Natural killer cell (primary cell): ENCODE measurements around the gene FTO. TPM values are rescaled to one million over a fixed set of nuclear protein-coding genes. Genes with fewer than 3 reads are reported as not detected.

Experiments used
- ATAC-seq, 3 donors: fragments of 150-1000 bp in 2 of 3; fragments of 200-7000 bp in 1 of 3; cut with Tn5 transposase; 1 replicate in 1 of 3; 2 replicates in 2 of 3; pipeline ENCODE4 v1.10.0; 2021; ENCODE audit warnings: mild to moderate bottlenecking in 2 of 3, moderate library complexity in 2 of 3
- DNase-seq, 2 donors: peaks; one replicate each; pipeline versions ENCODE4 v3.0.0 to v3.0.0-alpha.2; 2013 to 2021; ENCODE audit warnings: mixed read lengths in 1 of 2
- H3K27ac ChIP-seq: one replicate; pipeline ENCODE4 v1.5.1; 2013; ENCODE audit warnings: mild to moderate bottlenecking, low read length
- H3K27me3 ChIP-seq: one replicate; pipeline ENCODE4 v1.6.1; 2013; ENCODE audit warnings: low read length; ENCODE audit not compliant: control insufficient read depth, insufficient read depth
- H3K36me3 ChIP-seq: one replicate; pipeline ENCODE4 v1.6.1; 2013; ENCODE audit warnings: low read length; ENCODE audit not compliant: control insufficient read depth, insufficient read depth
- H3K4me1 ChIP-seq: one replicate; pipeline ENCODE4 v1.6.1; 2013; ENCODE audit warnings: low read length; ENCODE audit not compliant: control insufficient read depth, insufficient read depth
- H3K4me3 ChIP-seq: one replicate; pipeline ENCODE4 v1.5.1; 2013; ENCODE audit warnings: low read length
- H3K9me3 ChIP-seq: one replicate; pipeline ENCODE4 v1.6.1; 2013; ENCODE audit warnings: low read length; ENCODE audit not compliant: control insufficient read depth, insufficient read depth
- H3K27ac Mint-ChIP-seq, 2 donors: one replicate each; pipeline ENCODE4 v1.8.0; 2022; ENCODE audit warnings: mild to moderate bottlenecking in 2 of 2, mixed read lengths in 2 of 2, moderate library complexity in 1 of 2
- H3K27me3 Mint-ChIP-seq, 2 donors: one replicate each; pipeline ENCODE4 v1.8.0; 2022; ENCODE audit warnings: low read depth in 2 of 2, mixed read lengths in 2 of 2
- H3K36me3 Mint-ChIP-seq: one replicate; pipeline ENCODE4 v1.8.0; 2022; ENCODE audit warnings: mixed read lengths
- H3K4me1 Mint-ChIP-seq, 2 donors: one replicate each; pipeline ENCODE4 v1.8.0; 2022; ENCODE audit warnings: mixed read lengths in 2 of 2
- H3K4me3 Mint-ChIP-seq: one replicate; pipeline ENCODE4 v1.8.0; 2022; ENCODE audit warnings: mild to moderate bottlenecking, moderate library complexity, mixed read lengths
- H3K9me3 Mint-ChIP-seq, 2 donors: one replicate each; pipeline ENCODE4 v1.8.0; 2022; ENCODE audit warnings: mixed read lengths in 2 of 2
- WGBS: methylation state at CpG from one replicate; pipeline ENCODE4 v1.1.7; 2013; ENCODE audit warnings: missing lambda C conversion rate; ENCODE audit not compliant: insufficient coverage; 5-methylcytosine and 5-hydroxymethylcytosine counted together
- intact Hi-C: fragments of 100-400 bp; cut with micrococcal nuclease; formaldehyde crosslinking; loops from one replicate; pipeline ENCODE4 v1.14.2; 2022
- total RNA-seq, 4 donors: library from RNA; stranded (reverse); fragments of 120-200 nt in 1 of 4; gene quantifications; one replicate each; pipeline versions ENCODE4 v1.2.3 to v1.2.4, GENCODE V29; 2013 to 2022
- TF ChIP-seq, protein P1 (sequence below): fragments of 200-600 bp; IDR thresholded peaks from one replicate; pipeline ENCODE4 v1.8.0; 2022; ENCODE audit warnings: antibody characterized with exemption

The FTO gene
- total RNA-seq, 3 donors from 2014 or later (not counting 1 experiment from before 2014, with no cell fraction given) = 55.4 to 70.5 (median 55.4) TPM

DNA sequence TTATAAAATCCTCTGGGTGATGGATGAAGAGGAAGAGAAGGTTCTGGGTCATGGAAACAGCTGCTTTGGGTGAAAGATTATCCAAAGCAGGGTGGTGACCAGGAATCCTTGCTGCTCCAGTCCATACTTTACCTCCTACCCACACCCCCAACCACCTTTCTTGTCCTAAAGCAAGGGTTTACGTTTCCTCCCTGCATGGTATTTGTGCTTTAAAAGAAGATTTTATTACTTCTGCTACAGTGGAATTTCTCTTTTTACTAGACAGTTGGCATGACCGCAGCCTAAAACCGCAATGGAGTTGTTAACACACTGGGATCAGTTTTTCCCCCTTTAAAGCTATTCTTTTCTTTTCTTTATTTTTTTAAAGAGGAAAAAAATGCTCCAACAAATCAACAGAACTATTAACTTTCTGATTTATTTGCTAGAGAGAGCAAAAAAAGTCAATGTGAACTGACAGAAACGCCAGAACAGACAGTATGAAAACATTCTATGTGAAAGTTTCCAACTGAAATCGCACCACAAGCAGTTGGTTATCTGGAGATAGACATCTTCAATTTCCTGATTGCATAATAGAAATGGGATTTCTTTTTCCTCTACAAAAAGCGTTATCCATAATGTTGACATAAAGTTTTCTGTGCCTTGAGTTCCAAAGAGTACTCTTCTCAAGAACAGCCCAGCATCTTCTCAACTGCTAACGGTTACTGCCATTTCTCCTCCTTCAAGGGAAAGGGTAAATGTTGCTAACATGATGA is 346.7 kb downstream of the FTO start:
- H3K27me3 Mint-ChIP-seq = no peaks in the 10 kb centered on the region
- no peaks in the 10 kb centered on the region for H3K36me3 Mint-ChIP-seq
- no peak overlapping the region for H3K4me3 Mint-ChIP-seq
- ATAC-seq (no peak), DNase-seq (no peak)
- H3K27ac Mint-ChIP-seq = no peak overlapping the region
- Histone ChIP-seq H3K4me3 (no peak overlapping the region), H3K9me3 (no peaks in the 10 kb centered on the region), H3K36me3 (no peaks in the 10 kb centered on the region), H3K27me3 (no peaks in the 10 kb centered on the region), H3K27ac (no peak overlapping the region), H3K4me1 (no peaks in the 10 kb centered on the region)
- 24% methylated on average over 4 of the region's 7 CpGs for WGBS
- peaks cover 0 to 7% of the 10 kb centered on the region in 2 donors for H3K4me1 Mint-ChIP-seq
- intact Hi-C loops = no loop called here
- no peaks in the 10 kb centered on the region for H3K9me3 Mint-ChIP-seq
- TF ChIP-seq, protein P1, sequence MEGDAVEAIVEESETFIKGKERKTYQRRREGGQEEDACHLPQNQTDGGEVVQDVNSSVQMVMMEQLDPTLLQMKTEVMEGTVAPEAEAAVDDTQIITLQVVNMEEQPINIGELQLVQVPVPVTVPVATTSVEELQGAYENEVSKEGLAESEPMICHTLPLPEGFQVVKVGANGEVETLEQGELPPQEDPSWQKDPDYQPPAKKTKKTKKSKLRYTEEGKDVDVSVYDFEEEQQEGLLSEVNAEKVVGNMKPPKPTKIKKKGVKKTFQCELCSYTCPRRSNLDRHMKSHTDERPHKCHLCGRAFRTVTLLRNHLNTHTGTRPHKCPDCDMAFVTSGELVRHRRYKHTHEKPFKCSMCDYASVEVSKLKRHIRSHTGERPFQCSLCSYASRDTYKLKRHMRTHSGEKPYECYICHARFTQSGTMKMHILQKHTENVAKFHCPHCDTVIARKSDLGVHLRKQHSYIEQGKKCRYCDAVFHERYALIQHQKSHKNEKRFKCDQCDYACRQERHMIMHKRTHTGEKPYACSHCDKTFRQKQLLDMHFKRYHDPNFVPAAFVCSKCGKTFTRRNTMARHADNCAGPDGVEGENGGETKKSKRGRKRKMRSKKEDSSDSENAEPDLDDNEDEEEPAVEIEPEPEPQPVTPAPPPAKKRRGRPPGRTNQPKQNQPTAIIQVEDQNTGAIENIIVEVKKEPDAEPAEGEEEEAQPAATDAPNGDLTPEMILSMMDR = no peak

DNA sequence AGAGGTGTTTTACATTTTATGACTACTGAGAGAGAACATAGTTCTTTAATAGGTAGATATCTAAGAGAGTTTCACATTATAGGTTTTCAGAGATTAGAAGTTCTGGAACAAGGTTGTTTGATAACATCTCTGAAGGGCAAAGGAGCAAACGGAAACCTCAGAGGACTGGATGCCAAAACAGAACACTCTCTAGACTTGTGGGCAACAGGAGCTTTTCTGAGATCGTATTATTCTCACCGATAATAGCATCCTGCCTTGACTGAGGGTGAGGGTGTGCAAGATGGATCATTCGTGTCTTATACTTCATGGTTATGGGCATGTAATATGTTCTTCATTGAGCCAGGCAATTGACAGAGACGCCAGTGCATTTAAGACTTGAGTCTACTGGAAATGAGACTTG is 347.9 kb downstream of the FTO start:
- Histone ChIP-seq H3K27ac (no peak overlapping the region), H3K36me3 (no peaks in the 10 kb centered on the region), H3K9me3 (no peaks in the 10 kb centered on the region), H3K4me1 (no peaks in the 10 kb centered on the region), H3K27me3 (no peaks in the 10 kb centered on the region), H3K4me3 (no peak overlapping the region)
- intact Hi-C loops = no loop called here
- Mint-ChIP-seq H3K36me3 (no peaks in the 10 kb centered on the region), H3K4me1 (peaks cover 0 to 7% of the 10 kb centered on the region in 2 donors), H3K27ac (no peak overlapping the region), H3K4me3 (no peak overlapping the region), H3K9me3 (no peaks in the 10 kb centered on the region), H3K27me3 (no peaks in the 10 kb centered on the region)
- TF ChIP-seq, protein P1 = no peak
- 41% methylated on average over 5 of the region's 5 CpGs for WGBS
- ATAC-seq = no peak
- DNase-seq = no peak

DNA sequence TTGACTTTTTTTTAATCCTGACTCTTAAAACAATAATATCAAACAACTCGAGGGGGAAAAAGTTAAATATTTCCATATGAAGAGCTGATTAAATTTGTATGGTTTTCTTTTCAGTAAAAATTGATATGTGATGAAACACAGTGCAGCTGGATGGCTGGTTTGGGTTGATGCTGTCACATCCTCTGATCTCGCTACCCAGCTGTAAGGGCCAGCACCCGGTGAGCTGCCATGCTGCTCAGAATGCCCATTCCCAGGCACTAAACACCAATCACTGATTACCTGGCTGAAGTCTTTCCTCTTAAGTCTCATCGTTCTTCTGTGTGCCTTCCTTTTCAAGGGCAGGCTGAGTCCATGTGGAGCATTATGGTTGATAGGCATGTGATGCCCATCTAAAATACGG is 348.3 kb downstream of the FTO start:
- H3K9me3 Mint-ChIP-seq = no peaks in the 10 kb centered on the region
- H3K4me3 ChIP-seq = no peak overlapping the region
- H3K27ac ChIP-seq = no peak overlapping the region
- intact Hi-C loops = no loop called here
- no peaks in the 10 kb centered on the region for H3K4me1 ChIP-seq
- H3K27me3 ChIP-seq = no peaks in the 10 kb centered on the region
- no peak overlapping the region for H3K4me3 Mint-ChIP-seq
- H3K9me3 ChIP-seq = no peaks in the 10 kb centered on the region
- no peaks in the 10 kb centered on the region for H3K27me3 Mint-ChIP-seq
- H3K4me1 Mint-ChIP-seq = peaks cover 0 to 7% of the 10 kb centered on the region in 2 donors
- ATAC-seq (no peak), DNase-seq (no peak)
- H3K27ac Mint-ChIP-seq = no peak overlapping the region
- no peaks in the 10 kb centered on the region for H3K36me3 ChIP-seq
- TF ChIP-seq, protein P1 = no peak
- H3K36me3 Mint-ChIP-seq = no peaks in the 10 kb centered on the region
- WGBS = 79% methylated on average over 4 of the region's 5 CpGs
